Hepatocyte (in vitro differentiated cells): ENCODE measurements around the gene SNX5. TPM values are rescaled to one million over a fixed set of nuclear protein-coding genes. Genes with fewer than 3 reads are reported as not detected.
A peak's percentile ranks its signal among the peaks of the same experiment; 100 is the strongest.

Experiments
- DNase-seq: peaks from one replicate; pipeline ENCODE4 v3.0.0-alpha.2; 2016; ENCODE audit warnings: low spot score
- H2AFZ ChIP-seq: fragments of 200-600 bp; sonication (generic); 2 replicates; pipeline ENCODE4 v1.6.0; 2016; ENCODE audit warnings: antibody characterized with exemption, mild to moderate bottlenecking
- H3K27ac ChIP-seq: fragments of 200-600 bp; sonication (generic); 2 replicates; pipeline ENCODE4 v1.5.1; 2016; ENCODE audit warnings: mild to moderate bottlenecking
- H3K27me3 ChIP-seq: fragments of 200-600 bp; sonication (generic); 2 replicates; pipeline ENCODE4 v1.6.1; 2016
- H3K36me3 ChIP-seq: fragments of 200-600 bp; sonication (generic); replicated peaks from 2 replicates; pipeline ENCODE4 v1.5.1; 2016; ENCODE audit warnings: low read depth; ENCODE audit not compliant: insufficient read depth
- H3K4me1 ChIP-seq: fragments of 200-600 bp; sonication (generic); 2 replicates; pipeline ENCODE4 v1.5.1; 2016; ENCODE audit warnings: mild to moderate bottlenecking, moderate library complexity; ENCODE audit not compliant: insufficient read depth
- H3K4me2 ChIP-seq: fragments of 200-600 bp; sonication (generic); 2 replicates; pipeline ENCODE4 v1.6.0; 2016
- H3K4me3 ChIP-seq: fragments of 200-600 bp; sonication (generic); 2 replicates; pipeline ENCODE4 v1.5.1; 2016; ENCODE audit warnings: mild to moderate bottlenecking
- H3K79me2 ChIP-seq: fragments of 200-600 bp; sonication (generic); 2 replicates; pipeline ENCODE4 v1.6.0; 2017; ENCODE audit warnings: mild to moderate bottlenecking
- H3K9me2 ChIP-seq: fragments of 200-600 bp; sonication (generic); replicated peaks from 2 replicates; pipeline ENCODE4 v1.6.0; 2017; ENCODE audit warnings: mild to moderate bottlenecking; ENCODE audit not compliant: insufficient read depth
- H3K9me3 ChIP-seq: fragments of 200-600 bp; sonication (generic); 2 replicates; pipeline ENCODE4 v1.5.1; 2016; ENCODE audit warnings: low read depth, mild to moderate bottlenecking
- H4K20me1 ChIP-seq: fragments of 200-600 bp; sonication (generic); 2 replicates; pipeline ENCODE4 v1.6.0; 2016; ENCODE audit warnings: mild to moderate bottlenecking; ENCODE audit not compliant: insufficient read depth, poor library complexity, severe bottlenecking
- CTCF ChIP-seq: fragments of 200-600 bp; sonication (generic); IDR thresholded peaks from 2 replicates; pipeline ENCODE4 v1.5.1; 2016; ENCODE audit warnings: antibody characterized with exemption, mild to moderate bottlenecking; ENCODE audit not compliant: poor library complexity
- EZH2 ChIP-seq: fragments of 200-600 bp; sonication (generic); IDR thresholded peaks from 2 replicates; pipeline ENCODE4 v1.6.1; 2016; ENCODE audit warnings: antibody characterized with exemption, mild to moderate bottlenecking, borderline replicate concordance
- EZH2phosphoT487 ChIP-seq: fragments of 200-600 bp; sonication (generic); IDR thresholded peaks from one replicate; pipeline ENCODE4 v1.6.1; 2018; ENCODE audit warnings: antibody characterized with exemption, mild to moderate bottlenecking, low read depth, moderate library complexity; ENCODE audit not compliant: unreplicated experiment, severe bottlenecking
- WGBS: methylation state at CpG from one replicate; pipeline ENCODE4 v1.1.6; 2016; ENCODE audit warnings: low lambda C conversion rate; ENCODE audit errors: missing lambda C conversion rate; 5-methylcytosine and 5-hydroxymethylcytosine counted together
- polyA plus RNA-seq: library from polyadenylated mRNA; unstranded; fragments of >200 nt; fragmentation: Nextera tagmentation; extraction: Ambion mirVana; gene quantifications from 2 replicates; pipeline ENCODE4 v1.2.1, GENCODE V29; 2016
- total RNA-seq: library from RNA; depleted of rRNA; stranded (reverse); fragments of >200 nt; gene quantifications from 2 replicates; pipeline ENCODE4 v1.2.3, GENCODE V29; 2014

SNX5 gene
- total and polyA plus RNA-seq, 2 experiments from 2014 or later = 74.9 to 190 TPM

- TF ChIP-seq CTCF (no peak), EZH2phosphoT487 (no peak), EZH2 (no peak)
- DNase-seq = no peak
- Histone ChIP-seq H3K9me2 (no peaks in the 10 kb centered on the region), H3K4me3 (no peak overlapping the region), H3K4me1 (peaks cover 55% of the 10 kb centered on the region), H3K27me3 (no peaks in the 10 kb centered on the region), H2AFZ (no peak overlapping the region), H4K20me1 (peaks cover 63% of the 10 kb centered on the region), H3K4me2 (no peak overlapping the region), H3K79me2 (peaks cover 97% of the 10 kb centered on the region), H3K9me3 (no peaks in the 10 kb centered on the region), H3K36me3 (peaks cover 3% of the 10 kb centered on the region), H3K27ac (peak overlapping the region; percentile 98)
- 55% methylated on average over 3 of the region's 3 CpGs for WGBS
Observed at GRCh38 chr20:17955302-17955701, 13.3 kb downstream of the SNX5 start.

- H3K36me3 ChIP-seq = peaks cover 3% of the 10 kb centered on the region
- peaks cover 91% of the 10 kb centered on the region for H3K79me2 ChIP-seq
- H3K9me3 ChIP-seq = no peaks in the 10 kb centered on the region
- H2AFZ ChIP-seq = no peak overlapping the region
- peak overlapping the region; percentile 98 for H3K27ac ChIP-seq
- H3K4me2 ChIP-seq = no peak overlapping the region
- H3K4me1 ChIP-seq = peaks cover 42% of the 10 kb centered on the region
- no peaks in the 10 kb centered on the region for H3K9me2 ChIP-seq
- no peak overlapping the region for H3K4me3 ChIP-seq
- peaks cover 49% of the 10 kb centered on the region for H4K20me1 ChIP-seq
- DNase-seq = no peak
- H3K27me3 ChIP-seq = no peaks in the 10 kb centered on the region
- WGBS = 98% methylated on average over 5 of the region's 5 CpGs
- TF ChIP-seq EZH2phosphoT487 (no peak), EZH2 (no peak)
Observed at GRCh38 chr20:17953935-17954334, 14.7 kb downstream of the SNX5 start.

GRCh38 chr20:17952692-17953684 is 15.6 kb downstream of the SNX5 start:
- no peak for DNase-seq
- WGBS = 94% methylated on average over 8 of the region's 8 CpGs
- no peaks in the 10 kb centered on the region for H3K27me3 ChIP-seq
- no peak overlapping the region for H3K4me2 ChIP-seq
- H3K36me3 ChIP-seq = peaks cover 3% of the 10 kb centered on the region
- no peak overlapping the region for H3K4me3 ChIP-seq
- H3K79me2 ChIP-seq = peaks cover 92% of the 10 kb centered on the region
- no peaks in the 10 kb centered on the region for H3K9me2 ChIP-seq
- no peak overlapping the region for H3K27ac ChIP-seq
- H3K4me1 ChIP-seq = peaks cover 34% of the 10 kb centered on the region
- H2AFZ ChIP-seq = no peak overlapping the region
- peaks cover 41% of the 10 kb centered on the region for H4K20me1 ChIP-seq
- TF ChIP-seq CTCF (no peak), EZH2 (no peak), EZH2phosphoT487 (no peak)
- no peaks in the 10 kb centered on the region for H3K9me3 ChIP-seq

- 84% methylated on average over 2 of the region's 2 CpGs for WGBS
- peaks cover 86% of the 10 kb centered on the region for H3K79me2 ChIP-seq
- DNase-seq = no peak
Observed at GRCh38 chr20:17951323-17951722, 17.3 kb downstream of the SNX5 start.

More at GRCh38 chr20:17951323-17951722, 17.3 kb downstream of the SNX5 start:
- Histone ChIP-seq H3K27ac (no peak overlapping the region), H3K27me3 (no peaks in the 10 kb centered on the region), H3K4me1 (peaks cover 20% of the 10 kb centered on the region), H3K36me3 (peaks cover 3% of the 10 kb centered on the region), H3K4me2 (no peak overlapping the region), H3K4me3 (no peak overlapping the region), H2AFZ (no peak overlapping the region), H3K9me2 (no peaks in the 10 kb centered on the region), H3K9me3 (no peaks in the 10 kb centered on the region), H4K20me1 (peaks cover 27% of the 10 kb centered on the region)
- TF ChIP-seq EZH2 = no peak
- TF ChIP-seq CTCF = no peak
- no peak for TF ChIP-seq EZH2phosphoT487
